Measurements from ENCODE around the gene TRIM2.

DNA sequence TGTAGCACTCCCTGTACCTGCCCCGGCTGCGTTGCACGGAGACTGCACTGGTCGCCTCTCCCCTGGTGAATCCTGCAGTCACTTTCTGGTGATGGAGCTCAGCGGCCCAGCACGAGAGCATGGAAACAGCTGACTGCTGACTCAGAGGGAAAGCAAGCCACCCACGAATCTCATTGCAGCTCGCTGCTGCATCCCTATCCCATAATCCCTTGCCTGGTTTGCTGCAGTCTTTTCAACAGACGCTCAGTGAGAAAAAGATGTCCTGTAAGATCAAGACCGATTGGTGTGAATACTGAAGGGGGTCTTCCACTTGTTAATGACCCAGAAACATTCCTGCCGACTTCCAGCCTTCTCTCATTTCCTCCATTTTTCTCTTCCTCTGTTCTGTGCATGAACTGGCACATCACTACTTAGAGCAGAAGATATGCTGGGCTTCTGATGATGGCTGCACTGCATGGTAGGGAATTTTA lies 52.9 kb downstream of the TRIM2 start:
- TF ChIP-seq, protein P1, sequence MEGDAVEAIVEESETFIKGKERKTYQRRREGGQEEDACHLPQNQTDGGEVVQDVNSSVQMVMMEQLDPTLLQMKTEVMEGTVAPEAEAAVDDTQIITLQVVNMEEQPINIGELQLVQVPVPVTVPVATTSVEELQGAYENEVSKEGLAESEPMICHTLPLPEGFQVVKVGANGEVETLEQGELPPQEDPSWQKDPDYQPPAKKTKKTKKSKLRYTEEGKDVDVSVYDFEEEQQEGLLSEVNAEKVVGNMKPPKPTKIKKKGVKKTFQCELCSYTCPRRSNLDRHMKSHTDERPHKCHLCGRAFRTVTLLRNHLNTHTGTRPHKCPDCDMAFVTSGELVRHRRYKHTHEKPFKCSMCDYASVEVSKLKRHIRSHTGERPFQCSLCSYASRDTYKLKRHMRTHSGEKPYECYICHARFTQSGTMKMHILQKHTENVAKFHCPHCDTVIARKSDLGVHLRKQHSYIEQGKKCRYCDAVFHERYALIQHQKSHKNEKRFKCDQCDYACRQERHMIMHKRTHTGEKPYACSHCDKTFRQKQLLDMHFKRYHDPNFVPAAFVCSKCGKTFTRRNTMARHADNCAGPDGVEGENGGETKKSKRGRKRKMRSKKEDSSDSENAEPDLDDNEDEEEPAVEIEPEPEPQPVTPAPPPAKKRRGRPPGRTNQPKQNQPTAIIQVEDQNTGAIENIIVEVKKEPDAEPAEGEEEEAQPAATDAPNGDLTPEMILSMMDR (IDR thresholded peaks at IDR 0.05): no peak
- no peak for TF ChIP-seq POLR2A (IDR thresholded peaks at IDR 0.05)
